Testis (tissue), 2 donors: ENCODE results near the gene TMEM212.

Source experiments
- POLR2A ChIP-seq: fragments of 450-650 bp; IDR thresholded peaks from one replicate; pipeline ENCODE4 v1.6.1; 2017; ENCODE audit warnings: antibody characterized with exemption, mild to moderate bottlenecking, moderate library complexity
- TF ChIP-seq, protein P1 (sequence below), 3 experiments: fragments of 450-650 bp in 2 of 3; fragments of 200-600 bp in 1 of 3; sonication (generic) in 1 of 3; IDR thresholded peaks; one replicate each; pipeline ENCODE4 v1.5.1; 2016 to 2019; ENCODE audit warnings: antibody characterized with exemption in 3 of 3, mild to moderate bottlenecking in 2 of 3, moderate library complexity in 1 of 3

GRCh38 chr3:171895900-171896299 lies 52.8 kb downstream of the TMEM212 start:
- TF ChIP-seq, protein P1, sequence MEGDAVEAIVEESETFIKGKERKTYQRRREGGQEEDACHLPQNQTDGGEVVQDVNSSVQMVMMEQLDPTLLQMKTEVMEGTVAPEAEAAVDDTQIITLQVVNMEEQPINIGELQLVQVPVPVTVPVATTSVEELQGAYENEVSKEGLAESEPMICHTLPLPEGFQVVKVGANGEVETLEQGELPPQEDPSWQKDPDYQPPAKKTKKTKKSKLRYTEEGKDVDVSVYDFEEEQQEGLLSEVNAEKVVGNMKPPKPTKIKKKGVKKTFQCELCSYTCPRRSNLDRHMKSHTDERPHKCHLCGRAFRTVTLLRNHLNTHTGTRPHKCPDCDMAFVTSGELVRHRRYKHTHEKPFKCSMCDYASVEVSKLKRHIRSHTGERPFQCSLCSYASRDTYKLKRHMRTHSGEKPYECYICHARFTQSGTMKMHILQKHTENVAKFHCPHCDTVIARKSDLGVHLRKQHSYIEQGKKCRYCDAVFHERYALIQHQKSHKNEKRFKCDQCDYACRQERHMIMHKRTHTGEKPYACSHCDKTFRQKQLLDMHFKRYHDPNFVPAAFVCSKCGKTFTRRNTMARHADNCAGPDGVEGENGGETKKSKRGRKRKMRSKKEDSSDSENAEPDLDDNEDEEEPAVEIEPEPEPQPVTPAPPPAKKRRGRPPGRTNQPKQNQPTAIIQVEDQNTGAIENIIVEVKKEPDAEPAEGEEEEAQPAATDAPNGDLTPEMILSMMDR (IDR thresholded peaks at IDR 0.05), result no peak
- no peak for TF ChIP-seq POLR2A
